GM19351 (cell line): ENCODE data around the gene CENPB.

Experiments used
- ATAC-seq: cut with Tn5 transposase; IDR thresholded peaks from one replicate; pipeline ENCODE4 v1.9.1; 2021; ENCODE audit warnings: mild to moderate bottlenecking, moderate library complexity; ENCODE audit not compliant: unreplicated experiment

CENPB gene

DNA sequence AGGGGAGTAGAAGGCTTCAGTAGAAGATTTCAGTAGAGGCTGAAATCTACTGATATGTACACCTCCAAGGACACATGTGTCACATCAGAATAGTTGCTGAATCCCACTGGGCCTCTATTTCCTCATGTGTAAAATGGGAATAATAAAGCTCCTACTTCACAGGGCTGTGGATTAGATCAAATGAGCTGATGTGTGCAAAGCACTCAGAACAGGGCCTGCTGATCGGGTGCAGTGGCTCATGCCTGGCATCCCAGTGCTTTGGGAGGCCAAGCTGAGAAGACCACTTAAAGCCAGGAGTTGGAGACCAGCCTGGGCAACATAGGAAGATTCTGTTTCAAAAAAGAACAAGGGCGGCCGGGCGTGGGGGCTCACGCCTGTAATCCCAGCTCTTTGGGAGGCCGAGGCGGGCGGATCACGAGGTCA, 25.7 kb upstream of the CENPB start:
- ATAC-seq = no peak

DNA sequence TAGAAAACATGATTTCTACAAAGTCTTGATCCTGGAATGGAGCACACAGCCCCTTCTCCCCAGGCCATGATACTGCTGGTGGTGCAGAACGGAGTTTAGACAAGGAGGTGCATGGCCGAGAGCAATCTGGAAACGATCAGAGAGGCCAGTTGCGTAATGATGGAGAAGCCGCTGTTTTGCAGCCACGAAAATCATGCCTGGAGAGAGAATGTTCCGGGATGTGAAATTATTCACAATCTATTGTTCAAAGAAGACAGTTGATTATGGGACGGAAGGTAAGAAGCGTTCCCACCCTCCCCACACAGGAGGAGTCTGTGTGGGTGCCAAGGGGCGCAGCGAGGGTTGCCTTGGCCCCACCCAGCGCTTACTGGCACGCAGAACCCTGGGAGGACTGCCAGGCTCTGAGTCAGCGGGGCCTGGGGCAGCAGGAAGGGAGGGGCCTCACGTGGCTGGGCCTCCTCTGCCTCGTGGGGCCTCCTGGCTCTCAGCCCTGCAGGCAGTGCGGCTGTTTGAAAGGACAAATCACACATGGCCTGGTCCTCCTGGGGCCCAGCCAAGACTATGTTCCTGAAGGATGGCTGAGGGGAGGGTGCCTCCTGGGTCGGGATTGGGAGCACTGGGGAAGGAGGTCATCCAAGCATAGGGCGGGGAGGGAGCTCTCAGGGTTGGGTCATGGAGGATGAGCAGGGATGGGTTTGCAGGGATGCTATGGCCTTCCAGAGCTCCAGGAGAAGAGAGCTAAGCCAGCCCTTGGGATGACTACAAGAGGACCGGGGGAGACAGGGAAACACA, 25.1 kb upstream of the CENPB start:
- ATAC-seq = no peak

DNA sequence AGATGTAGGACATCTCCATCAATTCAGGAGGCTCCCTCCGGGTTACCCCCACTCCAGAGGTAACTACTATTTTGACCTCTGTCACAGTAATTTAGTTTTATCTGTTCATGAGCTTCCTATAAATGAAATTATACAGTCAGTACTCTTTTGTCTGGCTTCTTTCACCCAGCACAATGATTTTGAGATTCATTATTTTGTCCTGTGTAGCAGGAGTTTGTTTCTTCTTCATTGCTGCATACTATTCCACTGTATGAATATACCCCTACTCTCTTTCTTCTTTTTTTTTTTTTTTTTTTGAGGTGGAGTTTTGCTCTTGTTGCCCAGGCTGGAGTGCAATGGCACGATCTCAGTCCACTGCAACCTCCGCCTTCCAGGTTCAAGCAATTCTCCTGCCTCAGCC, 22.0 kb upstream of the CENPB start:
- ATAC-seq = no peak

DNA sequence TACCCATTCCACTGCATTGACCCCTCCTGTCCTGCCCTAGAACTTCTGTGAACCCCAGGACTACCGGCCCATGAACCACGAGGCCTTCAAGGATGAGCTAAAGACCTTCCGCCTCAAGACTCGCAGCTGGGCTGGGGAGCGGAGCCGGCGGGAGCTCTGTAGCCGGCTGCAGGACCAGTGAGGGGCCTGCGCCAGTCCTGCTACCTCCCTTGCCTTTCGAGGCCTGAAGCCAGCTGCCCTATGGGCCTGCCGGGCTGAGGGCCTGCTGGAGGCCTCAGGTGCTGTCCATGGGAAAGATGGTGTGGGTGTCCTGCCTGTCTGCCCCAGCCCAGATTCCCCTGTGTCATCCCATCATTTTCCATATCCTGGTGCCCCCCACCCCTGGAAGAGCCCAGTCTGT, 18.2 kb upstream of the CENPB start:
- ATAC-seq = no peak

- ATAC-seq = no peak
Observed at GRCh38 chr20:3804254-3804751, 17.8 kb upstream of the CENPB start.

DNA sequence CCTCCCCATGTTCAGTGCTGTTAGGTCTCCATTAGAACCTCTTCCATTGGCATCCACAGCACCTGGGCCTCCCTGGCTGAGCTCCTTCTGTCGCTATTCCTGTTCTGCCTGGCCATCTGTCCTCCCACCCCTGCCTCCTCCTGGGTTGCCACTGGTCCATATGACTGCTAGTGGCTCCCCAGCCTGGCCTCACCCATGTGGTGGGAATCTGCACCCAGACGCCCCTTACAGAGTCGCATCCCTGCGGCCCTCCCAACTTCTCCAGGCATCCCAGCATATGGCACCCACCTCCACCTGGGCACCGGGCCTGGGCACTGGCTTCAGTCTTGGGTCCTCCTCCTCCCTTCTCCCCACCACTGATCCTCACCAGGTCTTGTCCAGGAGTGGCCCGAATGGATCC, 17.3 kb upstream of the CENPB start:
- ATAC-seq = no peak

DNA sequence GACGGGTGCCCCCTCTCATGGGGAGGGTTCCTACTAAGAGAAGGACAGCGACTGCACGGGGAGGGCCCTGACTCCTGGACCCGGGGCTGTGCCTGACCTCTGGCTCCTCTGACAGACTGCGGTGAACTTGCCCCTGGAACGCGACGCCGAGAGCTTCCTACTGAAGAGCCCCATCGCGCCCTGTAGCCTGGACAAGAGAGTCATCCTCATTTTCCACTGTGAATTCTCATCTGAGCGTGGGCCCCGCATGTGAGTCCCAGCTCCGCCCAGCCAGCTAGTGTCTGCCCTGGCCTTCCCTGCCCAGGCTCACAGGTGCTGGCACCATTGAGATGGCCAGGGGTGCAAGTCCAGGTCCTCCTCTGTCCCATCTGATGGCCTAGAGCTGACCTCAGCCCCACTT, 16.7 kb upstream of the CENPB start:
- no peak for ATAC-seq

DNA sequence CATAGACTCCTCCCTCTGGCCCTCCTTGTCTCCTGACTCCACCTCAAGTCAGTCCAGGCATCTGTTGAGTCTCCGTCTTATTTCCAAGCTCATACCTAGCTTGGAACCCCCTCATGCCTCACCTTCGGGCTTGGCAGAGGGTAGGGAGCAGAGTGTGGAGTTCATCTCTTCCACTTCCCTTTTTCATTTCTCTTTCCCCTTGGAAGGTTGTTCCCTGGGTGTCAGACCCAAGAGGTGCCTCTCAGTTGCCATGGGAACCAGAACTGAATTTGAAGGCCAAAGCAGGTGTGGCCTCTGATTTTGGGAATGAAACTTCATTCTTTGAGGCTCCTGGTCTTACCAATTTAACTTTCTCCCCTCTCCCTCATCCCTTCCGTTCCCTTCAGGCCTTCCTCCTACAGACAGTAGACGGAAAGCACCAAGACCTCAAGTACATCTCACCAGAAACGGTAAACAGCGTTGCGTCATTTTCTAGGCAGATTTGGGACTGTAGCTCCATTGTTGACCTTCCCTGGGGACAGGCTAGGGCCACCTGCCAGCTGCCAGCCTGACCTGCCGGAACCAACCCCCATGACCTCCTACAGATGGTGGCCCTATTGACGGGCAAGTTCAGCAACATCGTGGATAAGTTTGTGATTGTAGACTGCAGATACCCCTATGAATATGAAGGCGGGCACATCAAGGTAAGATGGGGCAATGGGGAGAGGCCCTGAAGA, 16.1 kb upstream of the CENPB start:
- no peak for ATAC-seq

DNA sequence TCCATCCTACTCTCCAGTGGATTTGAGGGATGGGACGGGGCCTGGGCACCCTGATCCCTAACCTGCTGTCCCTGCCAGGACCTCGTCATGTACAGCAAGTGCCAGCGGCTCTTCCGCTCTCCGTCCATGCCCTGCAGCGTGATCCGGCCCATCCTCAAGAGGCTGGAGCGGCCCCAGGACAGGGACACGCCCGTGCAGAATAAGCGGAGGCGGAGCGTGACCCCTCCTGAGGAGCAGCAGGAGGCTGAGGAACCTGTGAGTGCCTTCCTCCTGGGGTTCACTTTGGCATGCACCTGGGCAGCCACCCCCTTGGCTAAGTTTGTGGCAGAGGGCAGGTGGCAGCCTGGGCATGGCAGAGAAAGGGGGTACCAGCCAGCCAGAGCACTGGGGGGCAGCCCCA, 15.3 kb upstream of the CENPB start:
- ATAC-seq = no peak

DNA sequence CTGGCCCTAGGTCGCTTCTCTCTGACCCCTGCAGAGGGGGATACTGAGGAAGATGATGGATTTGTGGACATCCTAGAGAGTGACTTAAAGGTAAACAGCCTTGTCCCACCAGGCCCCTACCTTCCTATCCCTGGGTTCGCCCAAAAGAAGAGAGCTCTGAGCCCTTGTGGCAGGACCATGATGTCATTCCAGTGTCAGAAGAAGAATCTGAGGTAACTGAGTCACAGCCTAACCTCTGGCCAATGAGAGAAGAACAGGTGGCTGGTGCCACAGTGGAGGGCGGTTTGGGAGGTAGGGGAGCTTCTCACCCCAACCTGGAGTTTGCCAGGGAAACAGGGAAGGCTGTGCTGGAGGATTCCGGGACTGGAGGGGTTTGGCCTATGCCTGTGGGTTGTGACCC, 14.8 kb upstream of the CENPB start:
- no peak for ATAC-seq

DNA sequence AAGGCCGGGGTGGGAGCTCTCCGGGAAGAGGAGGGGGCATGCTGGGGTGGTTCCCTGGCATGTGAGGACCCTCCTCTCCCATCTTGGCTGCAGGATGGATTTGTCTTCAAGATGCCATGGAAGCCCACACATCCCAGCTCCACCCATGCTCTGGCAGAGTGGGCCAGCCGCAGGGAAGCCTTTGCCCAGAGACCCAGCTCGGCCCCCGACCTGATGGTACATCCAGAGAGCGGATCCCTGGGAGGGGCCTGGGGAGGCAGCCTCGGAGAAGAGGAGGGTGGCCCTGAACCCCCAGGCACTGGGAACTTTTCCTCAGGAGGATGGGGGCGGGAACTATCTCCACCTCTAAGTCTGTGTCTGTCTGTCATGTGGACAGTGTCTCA, 14.3 kb upstream of the CENPB start:
- ATAC-seq = no peak

- no peak for ATAC-seq
Observed at GRCh38 chr20:3800256-3800877, 13.8 kb upstream of the CENPB start.

- no peak for ATAC-seq
Observed at GRCh38 chr20:3798908-3799248, 12.3 kb upstream of the CENPB start.

DNA sequence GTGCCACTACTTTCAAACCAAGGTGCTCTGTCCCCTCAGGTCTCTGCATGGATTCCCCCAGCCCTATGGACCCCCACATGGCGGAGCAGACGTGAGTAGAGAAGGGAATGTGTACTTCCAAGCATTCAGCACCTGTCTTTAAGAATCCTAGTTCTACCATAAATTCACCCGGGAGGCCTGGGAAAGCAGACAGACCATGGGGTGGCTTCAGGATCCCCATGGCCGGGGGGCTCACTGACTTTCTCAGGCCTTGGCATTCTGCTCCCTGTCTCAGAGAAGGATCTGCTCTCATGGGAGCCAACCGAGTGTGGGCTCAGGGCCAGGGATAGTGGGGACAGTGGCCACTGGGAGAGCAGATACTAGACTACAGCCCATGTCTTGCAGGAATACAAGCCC, 11.8 kb upstream of the CENPB start:
- no peak for ATAC-seq

DNA sequence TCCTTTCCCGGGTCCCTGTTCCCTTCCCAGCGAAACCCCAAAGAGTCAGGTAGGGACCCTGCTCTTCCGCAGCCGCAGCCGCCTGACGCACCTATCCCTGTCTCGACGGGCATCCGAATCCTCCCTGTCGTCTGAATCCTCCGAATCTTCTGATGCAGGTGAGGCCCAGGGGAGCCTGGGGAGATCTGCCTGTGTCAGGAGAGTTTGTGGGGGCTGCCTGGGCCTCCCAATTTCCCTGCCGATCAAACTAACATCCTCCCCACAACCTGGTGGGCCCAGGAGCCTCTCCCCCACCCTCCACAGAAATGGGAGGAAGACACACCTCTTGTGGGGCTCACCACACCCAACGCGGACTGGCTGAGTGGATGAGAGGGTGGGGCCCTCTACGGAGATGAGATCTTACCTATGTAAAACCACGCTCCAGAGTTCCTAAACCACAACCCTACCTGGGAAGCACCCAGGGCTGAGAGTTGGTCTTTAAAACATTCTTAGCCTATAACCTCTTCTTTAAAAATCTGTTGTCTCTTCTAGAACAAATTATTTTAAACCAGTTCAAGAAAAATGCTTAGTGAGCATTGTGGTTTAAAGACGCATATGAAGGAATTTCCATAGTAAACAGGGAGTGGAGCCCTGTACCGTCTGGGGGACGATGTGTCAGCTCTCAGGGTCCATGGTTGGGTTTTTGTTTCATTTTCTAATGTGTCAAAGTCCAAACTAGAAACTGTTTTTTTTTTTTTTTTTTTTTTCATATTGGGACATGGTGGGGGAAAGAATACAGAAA, 11.2 kb upstream of the CENPB start:
- no peak for ATAC-seq

GRCh38 chr20:3797226-3797545, 10.6 kb upstream of the CENPB start:
- no peak for ATAC-seq

DNA sequence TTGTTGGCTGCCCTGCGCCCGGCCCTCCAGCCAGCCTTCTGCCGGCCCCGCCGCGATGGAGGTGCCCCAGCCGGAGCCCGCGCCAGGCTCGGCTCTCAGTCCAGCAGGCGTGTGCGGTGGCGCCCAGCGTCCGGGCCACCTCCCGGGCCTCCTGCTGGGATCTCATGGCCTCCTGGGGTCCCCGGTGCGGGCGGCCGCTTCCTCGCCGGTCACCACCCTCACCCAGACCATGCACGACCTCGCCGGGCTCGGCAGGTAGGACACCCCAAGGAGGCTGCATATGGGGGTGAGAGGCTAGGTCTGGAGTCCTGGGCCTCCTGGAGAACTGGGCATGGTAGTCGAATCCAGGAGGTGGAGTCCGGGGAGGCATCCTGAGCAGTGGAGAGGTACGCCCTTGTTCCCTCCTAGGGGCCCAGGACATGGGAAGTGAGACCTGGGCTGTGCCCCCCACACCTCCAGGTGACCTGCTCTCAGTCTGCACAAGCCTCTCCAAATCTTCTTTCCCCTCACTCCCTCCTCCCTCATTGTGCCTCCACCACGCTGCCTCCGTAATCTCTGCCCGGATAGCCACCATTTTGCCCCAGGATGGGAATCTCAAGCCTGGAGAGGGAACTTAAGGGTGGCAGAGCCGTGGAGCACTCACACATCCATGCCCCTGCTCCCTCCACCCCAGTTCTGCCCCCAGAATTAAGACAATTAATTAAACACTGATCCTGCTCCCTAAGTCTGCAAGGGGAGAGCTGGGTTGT, 10.1 kb upstream of the CENPB start:
- peak; percentile 2 for ATAC-seq

DNA sequence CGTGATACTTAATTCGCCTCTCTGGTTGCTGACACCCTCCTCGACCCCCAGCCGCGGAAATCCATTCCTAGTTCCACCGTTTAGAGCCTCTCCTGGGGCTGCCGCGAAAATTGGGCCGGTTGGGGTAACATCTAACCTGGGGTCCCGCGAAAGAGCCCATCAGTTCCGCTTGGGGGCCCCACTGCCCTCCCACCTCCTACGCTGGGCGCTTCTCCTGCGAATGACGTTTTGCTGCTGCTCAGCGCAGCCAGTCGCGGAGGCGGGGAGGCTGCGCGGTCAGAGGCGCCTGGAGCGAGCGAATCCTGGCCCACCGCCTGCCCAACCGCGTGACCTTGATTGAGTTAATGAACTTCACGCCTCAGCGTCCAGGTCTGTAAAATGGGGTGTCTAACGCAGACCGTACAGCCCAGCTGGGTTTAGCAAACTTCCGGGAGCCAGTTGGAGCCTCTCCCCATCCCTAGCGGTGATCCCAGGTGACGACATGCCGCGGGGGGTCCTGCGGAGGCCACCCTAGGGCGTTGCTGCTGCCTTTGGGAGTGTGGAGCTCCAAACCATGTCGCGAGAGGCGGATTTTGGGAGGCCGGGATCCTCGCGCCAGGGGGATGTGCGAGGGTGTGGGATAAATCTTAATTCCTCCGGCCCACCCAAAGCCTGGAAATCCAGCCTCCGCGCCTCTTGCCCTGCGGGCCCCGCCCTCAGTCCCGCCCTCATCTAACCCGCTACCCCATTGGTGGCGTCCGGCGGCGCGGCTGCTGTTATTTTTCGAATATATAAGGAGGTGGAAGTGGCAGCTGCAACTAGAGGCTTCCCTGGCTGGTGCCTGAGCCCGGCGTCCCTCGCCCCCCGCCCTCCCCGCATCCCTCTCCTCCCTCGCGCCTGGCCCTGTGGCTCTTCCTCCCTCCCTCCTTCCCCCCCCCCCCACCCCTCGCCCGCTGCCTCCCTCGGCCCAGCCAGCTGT, 9.2 kb upstream of the CENPB start, which contains the start of gene CDC25B:
Gene CDC25B (plus strand): TSS at position 800 of the 958 bp plus-strand sequence. CDS start 222 bp downstream, outside the sequence.
- peak; percentile 73 for ATAC-seq

- ATAC-seq = no peak
Observed at GRCh38 chr20:3794701-3795420, 8.3 kb upstream of the CENPB start.
